Activated T-cell treated with anti-CD3 and anti-CD28 coated beads, Interleukin-2, amount 50 U/mL, for 72 hours (primary cell): ENCODE data around the gene RMND5B. TPM values are rescaled to one million over a fixed set of nuclear protein-coding genes. Genes with fewer than 3 reads are reported as not detected.

ENCODE experiments used
- ATAC-seq, 2 donors: fragments of 150-1000 bp; cut with Tn5 transposase; replicated peaks in 1 of 2; 2 replicates each; pipeline ENCODE4 v1.10.0; 2021; ENCODE audit warnings: moderate library complexity in 2 of 2, mild to moderate bottlenecking in 1 of 2
- DNase-seq, 2 donors: peaks; one replicate each; pipeline ENCODE4 v3.0.0; 2021 to 2022; ENCODE audit warnings: mixed read lengths in 1 of 2
- H3K27ac Mint-ChIP-seq: one replicate; pipeline ENCODE4 v1.8.0; 2022; ENCODE audit warnings: mild to moderate bottlenecking, moderate library complexity, mixed read lengths
- H3K27me3 Mint-ChIP-seq: one replicate; pipeline ENCODE4 v1.8.0; 2022; ENCODE audit warnings: low read depth, mixed read lengths
- H3K36me3 Mint-ChIP-seq, 2 donors: one replicate each; pipeline ENCODE4 v1.8.0; 2022; ENCODE audit warnings: mixed read lengths in 2 of 2, mild to moderate bottlenecking in 1 of 2; ENCODE audit not compliant: insufficient read depth in 2 of 2
- H3K4me1 Mint-ChIP-seq: one replicate; pipeline ENCODE4 v1.8.0; 2022; ENCODE audit warnings: low read depth, mixed read lengths
- H3K4me3 Mint-ChIP-seq, 2 donors: one replicate each; pipeline ENCODE4 v1.8.0; 2022; ENCODE audit warnings: mild to moderate bottlenecking in 2 of 2, mixed read lengths in 2 of 2, moderate library complexity in 2 of 2
- H3K9me3 Mint-ChIP-seq, 2 donors: one replicate each; pipeline ENCODE4 v1.8.0; 2022; ENCODE audit warnings: mixed read lengths in 2 of 2
- total RNA-seq, 2 donors: library from RNA; stranded (reverse); gene quantifications; one replicate each; pipeline ENCODE4 v1.2.3, GENCODE V29; 2022

RMND5B gene
- total RNA-seq, 2 donors from 2014 or later = 21.5 to 24.5 TPM

DNA sequence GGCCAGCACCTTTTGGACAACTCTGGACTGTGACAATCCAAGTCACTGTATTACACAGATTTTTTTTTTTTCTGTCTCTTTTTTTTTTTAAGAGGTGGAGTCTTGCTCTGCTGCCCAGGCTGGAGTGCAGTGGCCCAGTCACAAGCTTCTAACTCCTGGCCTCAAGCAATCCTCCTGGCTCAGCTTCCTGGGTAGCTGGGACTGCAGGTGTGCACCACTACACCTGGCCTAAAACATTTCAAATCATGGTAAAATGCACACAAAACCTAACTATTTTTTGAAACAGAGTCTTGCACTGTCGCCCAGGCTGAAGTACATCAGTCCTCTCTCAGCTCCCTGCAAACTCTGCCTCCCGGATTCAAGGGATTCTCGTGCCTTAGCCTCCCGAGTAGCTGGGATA lies 24.7 kb upstream of the RMND5B start:
- Mint-ChIP-seq H3K9me3 (no peaks in the 10 kb centered on the region), H3K36me3 (no peaks in the 10 kb centered on the region), H3K4me3 (no peak overlapping the region), H3K27me3 (no peaks in the 10 kb centered on the region), H3K27ac (no peak overlapping the region), H3K4me1 (peaks cover 5% of the 10 kb centered on the region)
- no peak for ATAC-seq
- no peak for DNase-seq

DNA sequence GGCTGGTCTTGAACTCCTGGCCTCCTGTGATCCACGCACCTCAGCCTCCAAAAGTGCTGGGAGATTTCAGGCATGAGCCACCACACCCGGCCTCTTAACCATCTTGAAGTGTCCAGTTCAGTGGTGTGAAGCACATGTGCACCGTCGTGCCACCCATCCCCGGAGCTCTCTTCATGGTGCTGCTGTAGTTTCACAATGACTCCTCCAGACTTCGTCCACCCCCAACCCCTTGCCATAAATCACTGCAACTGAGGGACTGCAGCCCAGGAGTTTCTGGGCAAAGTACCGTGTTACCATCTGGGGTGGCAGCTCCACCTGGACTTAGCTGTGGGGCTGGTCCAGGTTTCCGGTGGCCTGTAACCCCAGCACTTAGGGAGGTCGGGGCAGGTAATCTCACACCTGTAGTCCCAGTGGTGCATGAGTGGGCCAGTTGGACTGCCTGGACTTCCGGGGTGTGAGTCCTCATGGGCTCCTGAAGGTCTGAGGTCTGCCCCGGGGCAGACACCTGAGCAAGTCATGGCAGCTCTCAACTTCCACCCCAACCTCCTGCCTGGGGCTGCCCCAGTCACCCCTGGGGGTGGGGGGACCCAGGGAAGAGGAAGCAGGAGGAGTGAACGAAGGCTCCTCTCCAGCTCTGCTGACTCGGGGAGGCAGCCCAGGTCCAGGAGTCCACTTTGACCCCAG lies 24.1 kb upstream of the RMND5B start:
- no peak overlapping the region for H3K4me3 Mint-ChIP-seq
- no peak overlapping the region for H3K27ac Mint-ChIP-seq
- H3K9me3 Mint-ChIP-seq = no peaks in the 10 kb centered on the region
- DNase-seq (no peak), ATAC-seq (no peak)
- H3K4me1 Mint-ChIP-seq = peaks cover 5% of the 10 kb centered on the region
- H3K27me3 Mint-ChIP-seq = no peaks in the 10 kb centered on the region
- H3K36me3 Mint-ChIP-seq = no peaks in the 10 kb centered on the region

DNA sequence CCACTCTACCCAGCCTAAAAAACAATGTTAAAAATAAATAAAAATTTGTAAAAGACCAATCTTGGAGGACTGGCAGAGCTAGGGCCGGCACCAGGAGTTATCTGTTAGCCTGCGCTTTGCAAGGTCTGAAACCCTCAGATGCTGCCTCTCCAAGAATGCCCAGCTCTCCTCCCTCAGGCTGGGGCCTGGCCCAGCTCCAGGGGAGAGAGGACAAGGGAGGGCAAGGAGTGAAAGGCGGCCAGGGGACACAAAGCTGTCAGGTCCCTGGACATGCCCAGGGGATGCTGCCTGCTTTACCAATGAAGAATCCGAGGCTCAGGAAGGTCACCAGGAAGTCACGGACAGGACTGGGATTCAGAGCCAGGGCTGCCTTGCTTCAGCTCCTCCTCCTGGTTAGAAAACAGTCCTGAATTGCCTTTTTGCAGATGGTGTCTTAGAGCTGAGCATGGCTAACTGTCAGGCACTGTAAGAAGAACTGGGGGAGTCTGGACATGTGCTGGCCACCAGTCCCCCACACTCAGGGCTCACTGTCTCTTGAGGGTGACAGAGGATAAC lies 23.0 kb upstream of the RMND5B start:
- Mint-ChIP-seq H3K4me3 (no peak overlapping the region), H3K27me3 (no peaks in the 10 kb centered on the region), H3K4me1 (peaks cover 5% of the 10 kb centered on the region), H3K27ac (no peak overlapping the region), H3K36me3 (no peaks in the 10 kb centered on the region), H3K9me3 (no peaks in the 10 kb centered on the region)
- ATAC-seq (no peak), DNase-seq (no peak)

DNA sequence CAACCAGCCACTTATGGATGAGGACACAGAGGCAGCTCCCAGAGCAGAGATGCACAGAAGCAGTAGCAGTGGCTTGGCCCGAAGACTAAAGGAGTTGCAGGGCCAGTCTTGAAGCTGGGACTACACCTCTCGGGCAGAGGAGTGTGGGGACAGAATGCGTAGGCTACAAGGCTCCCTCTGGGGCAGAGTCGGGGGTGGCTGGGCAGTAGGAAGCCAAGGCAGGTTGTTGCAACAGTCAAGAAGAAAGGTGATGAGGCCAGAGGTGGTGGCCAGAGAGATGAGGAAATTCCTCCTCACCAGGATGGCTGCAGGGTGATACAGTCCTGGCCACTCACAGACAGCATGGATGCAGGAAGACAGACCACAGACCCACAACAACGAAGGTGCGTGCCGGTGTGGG lies 22.4 kb upstream of the RMND5B start:
- H3K4me3 Mint-ChIP-seq = no peak overlapping the region
- DNase-seq (no peak), ATAC-seq (no peak)
- peaks cover 5% of the 10 kb centered on the region for H3K4me1 Mint-ChIP-seq
- H3K27me3 Mint-ChIP-seq = no peaks in the 10 kb centered on the region
- H3K9me3 Mint-ChIP-seq = no peaks in the 10 kb centered on the region
- no peaks in the 10 kb centered on the region for H3K36me3 Mint-ChIP-seq
- no peak overlapping the region for H3K27ac Mint-ChIP-seq

DNA sequence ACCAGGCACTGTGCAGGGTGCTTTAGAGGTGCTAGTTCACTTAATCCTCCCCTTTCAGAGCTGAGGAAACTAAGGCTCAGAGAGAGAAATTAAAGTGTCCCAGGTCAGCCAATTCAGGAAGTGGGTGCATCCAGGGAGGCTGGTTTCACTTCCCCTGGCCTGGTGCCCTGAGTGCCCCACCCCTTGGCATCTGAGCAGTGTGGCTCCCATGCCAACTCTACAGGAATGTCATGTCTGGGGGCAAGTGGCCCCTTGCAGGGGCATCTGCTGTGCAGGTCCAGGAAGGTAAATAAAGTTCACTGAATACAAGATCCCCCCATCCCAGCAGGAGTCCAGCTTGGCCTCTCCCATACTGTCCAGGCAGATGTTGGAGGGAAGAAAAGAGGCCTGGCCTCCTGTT lies 21.8 kb upstream of the RMND5B start:
- ATAC-seq (no peak), DNase-seq (no peak)
- H3K9me3 Mint-ChIP-seq = no peaks in the 10 kb centered on the region
- peaks cover 5% of the 10 kb centered on the region for H3K4me1 Mint-ChIP-seq
- H3K36me3 Mint-ChIP-seq = no peaks in the 10 kb centered on the region
- H3K27me3 Mint-ChIP-seq = no peaks in the 10 kb centered on the region
- H3K27ac Mint-ChIP-seq = no peak overlapping the region
- no peak overlapping the region for H3K4me3 Mint-ChIP-seq

DNA sequence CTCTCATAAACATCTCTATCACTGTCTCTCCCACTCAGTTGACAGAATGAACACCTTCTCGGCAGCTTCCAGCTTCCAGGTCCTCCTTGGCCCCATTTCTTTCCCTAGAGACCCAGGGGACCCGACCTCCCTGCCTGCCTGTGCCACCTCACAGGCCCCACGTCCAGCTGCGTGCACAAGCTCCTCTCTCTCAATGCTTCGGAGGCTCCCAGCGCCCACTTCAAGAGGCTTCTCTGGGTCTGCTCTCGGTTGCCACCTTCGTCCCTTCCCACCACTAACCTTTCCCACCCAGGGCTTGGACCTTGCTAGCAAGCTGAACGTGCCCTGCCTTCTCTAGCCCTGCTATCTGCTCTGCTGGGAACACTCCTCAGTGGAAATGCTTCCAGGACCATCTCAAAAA lies 20.3 kb upstream of the RMND5B start:
- H3K27me3 Mint-ChIP-seq = no peaks in the 10 kb centered on the region
- no peak overlapping the region for H3K27ac Mint-ChIP-seq
- peaks cover 0 to 2% of the 10 kb centered on the region in 2 donors for H3K36me3 Mint-ChIP-seq
- H3K9me3 Mint-ChIP-seq = no peaks in the 10 kb centered on the region
- H3K4me1 Mint-ChIP-seq = peaks cover 15% of the 10 kb centered on the region
- ATAC-seq (no peak), DNase-seq (no peak)
- H3K4me3 Mint-ChIP-seq = no peak overlapping the region

DNA sequence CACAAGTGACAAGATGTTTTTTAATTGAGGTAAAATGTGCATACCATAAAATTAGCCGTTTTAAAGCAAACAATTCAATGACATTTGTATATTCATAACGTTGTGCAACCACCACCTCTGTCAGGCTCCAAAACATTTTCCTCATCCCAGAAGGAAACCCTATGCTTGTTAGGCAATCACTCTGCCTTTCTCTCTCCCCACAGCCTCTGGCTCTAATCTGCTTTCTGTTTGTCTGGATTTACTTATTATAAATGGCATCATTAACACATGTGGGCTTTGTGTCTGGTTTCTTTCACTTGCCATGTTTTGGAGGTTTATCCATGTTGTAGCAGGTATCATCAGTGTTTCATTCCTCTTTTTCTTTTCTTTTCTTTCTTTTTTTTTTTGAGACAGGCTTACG lies 18.9 kb upstream of the RMND5B start:
- DNase-seq (no peak), ATAC-seq (no peak)
- H3K36me3 Mint-ChIP-seq = peaks cover 0 to 2% of the 10 kb centered on the region in 2 donors
- H3K4me1 Mint-ChIP-seq = peaks cover 29% of the 10 kb centered on the region
- H3K4me3 Mint-ChIP-seq = no peak overlapping the region
- H3K27ac Mint-ChIP-seq = no peak overlapping the region
- H3K27me3 Mint-ChIP-seq = no peaks in the 10 kb centered on the region
- no peaks in the 10 kb centered on the region for H3K9me3 Mint-ChIP-seq

DNA sequence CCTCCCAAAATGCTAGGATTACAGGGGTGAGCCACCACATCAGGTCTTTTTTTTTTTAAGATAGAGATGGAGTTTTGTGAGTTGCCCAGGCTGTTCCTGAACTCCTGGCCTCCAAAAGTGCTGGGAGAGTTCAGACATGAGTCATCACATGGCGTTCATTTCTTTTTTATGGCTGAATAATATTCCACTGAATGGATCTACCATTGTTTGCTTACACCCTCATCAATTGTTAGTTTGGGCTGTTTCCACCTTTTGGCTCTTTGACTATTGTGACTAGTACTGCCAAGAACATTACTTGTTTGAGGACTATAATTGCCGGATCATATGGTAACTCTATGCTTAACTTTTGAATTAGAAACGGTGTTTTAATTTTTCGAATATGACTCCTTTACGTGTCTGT lies 18.3 kb upstream of the RMND5B start:
- H3K9me3 Mint-ChIP-seq = no peaks in the 10 kb centered on the region
- H3K4me1 Mint-ChIP-seq = peaks cover 31% of the 10 kb centered on the region
- no peaks in the 10 kb centered on the region for H3K27me3 Mint-ChIP-seq
- ATAC-seq (no peak), DNase-seq (no peak)
- H3K27ac Mint-ChIP-seq = peak overlapping the region; percentile 92
- peak overlapping the region; percentile 86 to 93 for H3K4me3 Mint-ChIP-seq
- peaks cover 0 to 2% of the 10 kb centered on the region in 2 donors for H3K36me3 Mint-ChIP-seq

DNA sequence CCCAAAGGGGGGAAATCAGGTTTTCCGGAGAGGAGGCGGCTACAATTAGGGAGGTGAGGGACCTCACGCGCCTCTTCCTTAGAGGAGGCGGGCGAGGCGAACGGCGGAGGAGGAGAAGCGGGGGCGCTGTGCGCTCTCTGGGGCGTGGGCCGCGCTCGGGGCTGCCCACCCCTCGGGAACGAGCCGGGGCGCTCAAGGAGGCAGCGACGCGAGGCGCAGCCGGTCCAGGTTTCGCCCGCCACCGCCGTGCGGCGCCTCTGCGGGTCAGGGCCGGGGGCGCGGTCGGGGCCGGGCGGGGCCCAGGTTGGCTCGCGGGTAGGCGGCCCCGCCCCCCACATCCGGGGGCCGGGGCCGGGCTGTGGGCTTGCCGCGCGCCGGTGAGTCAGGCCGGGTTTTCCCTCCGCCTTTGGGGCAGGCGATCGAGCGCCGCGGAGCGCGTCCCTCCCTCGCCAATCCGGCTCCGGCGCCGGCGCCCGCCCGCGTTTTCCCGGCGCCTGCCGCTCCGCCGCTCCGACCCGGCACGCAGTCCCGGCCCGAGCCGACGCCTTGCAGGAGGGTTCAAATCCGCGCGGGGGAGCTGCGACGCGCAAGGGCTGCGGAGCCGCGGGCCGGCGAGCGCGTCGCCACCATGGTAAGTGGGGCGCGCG lies 17.6 kb upstream of the RMND5B start, which contains the start of gene N4BP3:
TSS of gene N4BP3 (plus strand) at position 392 of the 647 bp plus-strand sequence. CDS start 6,052 bp downstream, outside the sequence.
- ATAC-seq (peak; percentile 84 to 85), DNase-seq (peak; percentile 91 to 92)
- Mint-ChIP-seq H3K4me1 (peaks cover 31% of the 10 kb centered on the region), H3K27ac (peak within 1 kb of the TSS; percentile 92), H3K36me3 (peaks cover 0 to 2% of the 10 kb centered on the region in 2 donors), H3K9me3 (no peaks in the 10 kb centered on the region), H3K4me3 (peak within 1 kb of the TSS; percentile 98 to 99), H3K27me3 (no peaks in the 10 kb centered on the region)

DNA sequence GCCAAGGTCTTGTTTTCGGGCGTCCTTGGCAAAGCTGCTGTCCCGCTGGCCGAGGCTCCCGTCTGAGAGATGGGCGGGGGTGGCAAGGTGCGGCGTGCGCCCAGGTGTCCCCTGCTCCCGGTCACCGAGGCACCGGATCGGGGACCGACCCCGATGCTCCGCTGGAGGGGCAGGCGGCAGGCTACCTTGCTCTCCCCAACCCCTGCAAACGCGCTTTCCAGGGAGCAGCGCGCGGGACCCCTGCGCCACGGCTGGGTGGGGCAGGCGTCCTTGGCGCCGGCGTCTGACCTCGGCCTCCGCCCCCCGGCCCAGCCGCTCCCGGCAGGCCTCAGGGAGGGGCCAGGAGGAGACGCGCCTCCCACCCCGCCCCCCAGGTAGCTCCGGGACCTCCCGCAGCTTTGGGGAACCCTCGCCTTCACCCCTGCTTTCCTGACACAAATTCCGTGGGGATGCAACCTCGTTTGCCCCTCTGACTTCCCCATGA lies 16.9 kb upstream of the RMND5B start:
- H3K9me3 Mint-ChIP-seq = no peaks in the 10 kb centered on the region
- H3K27ac Mint-ChIP-seq = no peak overlapping the region
- H3K27me3 Mint-ChIP-seq = no peaks in the 10 kb centered on the region
- peaks cover 31% of the 10 kb centered on the region for H3K4me1 Mint-ChIP-seq
- ATAC-seq (peak; percentile 2 to 21), DNase-seq (peak in 1 of 2 donors; percentile 22)
- peak overlapping the region; percentile 98 to 99 for H3K4me3 Mint-ChIP-seq
- H3K36me3 Mint-ChIP-seq = peaks cover 0 to 2% of the 10 kb centered on the region in 2 donors

DNA sequence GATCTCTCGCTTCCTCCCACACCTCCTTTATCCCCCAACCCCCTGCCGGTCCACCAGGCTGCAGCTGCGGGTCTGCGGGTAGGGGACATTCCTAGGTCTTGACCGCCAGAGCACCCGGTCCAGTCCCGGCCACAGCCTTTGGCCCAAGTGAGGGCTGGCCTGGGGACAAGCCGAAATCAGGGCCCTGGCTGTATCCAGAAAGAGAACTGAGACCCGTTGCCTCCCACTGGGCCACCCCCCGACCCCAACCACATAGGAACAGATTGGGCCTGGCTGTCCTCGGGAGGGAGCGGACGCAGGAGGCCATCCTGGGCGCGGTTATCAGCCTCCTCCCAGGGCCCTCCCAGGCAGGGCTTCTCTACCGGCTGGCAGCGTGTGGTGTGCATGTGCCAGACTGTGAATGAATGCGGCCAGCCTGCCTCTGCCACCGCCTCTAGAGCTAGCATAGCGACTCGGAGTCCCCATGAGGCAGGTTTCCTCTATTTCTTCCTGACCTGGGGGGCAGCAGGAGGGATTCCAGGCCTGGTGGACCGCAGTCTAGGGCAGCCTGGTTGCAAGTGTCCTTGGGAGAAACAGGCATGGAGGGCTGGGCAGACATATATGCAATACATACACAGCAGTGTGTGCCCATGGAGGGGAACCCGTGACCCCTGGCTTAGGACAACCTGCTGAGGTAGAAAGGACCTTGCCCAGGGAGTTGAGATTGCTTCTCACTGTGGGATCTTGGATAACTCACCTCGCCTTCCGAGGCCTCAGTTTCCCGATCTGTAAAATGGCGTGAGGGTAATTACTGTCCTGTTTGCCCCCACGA lies 16.3 kb upstream of the RMND5B start:
- peak; percentile 48 to 55 for DNase-seq
- ATAC-seq = peak; percentile 37
- no peaks in the 10 kb centered on the region for H3K27me3 Mint-ChIP-seq
- no peak overlapping the region for H3K27ac Mint-ChIP-seq
- H3K36me3 Mint-ChIP-seq = peaks cover 0 to 2% of the 10 kb centered on the region in 2 donors
- no peaks in the 10 kb centered on the region for H3K9me3 Mint-ChIP-seq
- H3K4me1 Mint-ChIP-seq = peaks cover 31% of the 10 kb centered on the region
- peak overlapping the region; percentile 98 to 99 for H3K4me3 Mint-ChIP-seq

DNA sequence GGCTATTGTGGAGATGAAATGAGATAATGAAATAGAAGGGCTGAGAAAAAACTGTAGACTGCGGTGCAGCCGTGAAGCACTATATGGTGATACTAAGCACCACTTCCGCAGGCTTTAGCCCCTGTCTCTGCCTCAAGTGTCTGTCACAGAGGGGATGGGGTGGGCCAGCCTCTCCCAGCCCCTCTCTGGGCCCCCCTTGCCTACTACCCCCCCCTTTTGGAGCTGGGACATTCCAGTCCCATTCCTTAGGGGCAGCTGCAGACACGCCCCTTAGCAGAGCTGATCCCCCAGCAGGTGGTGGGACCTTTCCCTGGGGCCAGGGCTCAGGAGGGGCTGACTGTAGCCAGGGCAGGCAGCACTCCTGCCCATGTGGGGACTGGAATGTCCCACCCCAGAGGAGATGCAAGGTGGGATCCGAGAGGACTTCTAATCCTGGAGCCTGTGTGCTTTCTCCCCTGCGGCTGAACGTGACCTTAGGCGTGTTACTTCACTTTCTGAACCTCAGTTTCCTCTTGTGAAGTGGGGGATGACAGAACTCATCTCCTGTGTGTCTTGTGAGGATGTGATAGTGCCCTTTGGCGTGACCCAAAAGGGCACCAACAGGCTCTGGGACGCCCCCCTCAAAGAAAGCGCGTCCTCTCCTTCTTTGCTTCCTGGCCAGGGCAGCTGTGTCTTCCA lies 15.5 kb upstream of the RMND5B start:
- H3K4me3 Mint-ChIP-seq = peak overlapping the region; percentile 98 to 99
- H3K36me3 Mint-ChIP-seq = peaks cover 0 to 2% of the 10 kb centered on the region in 2 donors
- DNase-seq = no peak
- H3K4me1 Mint-ChIP-seq = peaks cover 31% of the 10 kb centered on the region
- peak in 1 of 2 donors; percentile 15 for ATAC-seq
- H3K9me3 Mint-ChIP-seq = no peaks in the 10 kb centered on the region
- H3K27me3 Mint-ChIP-seq = no peaks in the 10 kb centered on the region
- H3K27ac Mint-ChIP-seq = no peak overlapping the region
